ENCODE results near the gene PRKRA.
"Not testable (repeated sequence)": the region's sequence is repeated elsewhere in the genome, so short reads cannot be mapped to it uniquely, and the experiment has no call there.

Gene PRKRA

DNA sequence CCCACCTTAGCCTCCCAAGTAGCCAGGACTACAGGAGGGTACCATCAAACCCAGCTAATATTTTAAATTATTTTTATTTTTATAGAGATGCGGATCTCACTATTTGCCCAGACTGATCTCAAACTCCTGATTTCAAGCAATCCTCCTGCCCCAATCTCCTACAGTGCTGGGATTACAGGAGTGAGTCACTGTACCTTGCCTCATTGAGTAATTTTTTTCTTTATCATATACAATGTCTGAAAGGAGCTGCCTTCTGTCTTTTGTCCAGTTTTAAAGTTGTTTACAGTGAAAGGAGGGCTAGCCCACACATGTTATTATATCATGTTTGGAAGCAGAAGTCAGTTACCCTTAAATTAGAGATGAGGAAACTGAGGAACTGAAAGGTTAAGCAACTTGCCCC is 32.5 kb downstream of the PRKRA start:
- TF ChIP-seq, protein P1, sequence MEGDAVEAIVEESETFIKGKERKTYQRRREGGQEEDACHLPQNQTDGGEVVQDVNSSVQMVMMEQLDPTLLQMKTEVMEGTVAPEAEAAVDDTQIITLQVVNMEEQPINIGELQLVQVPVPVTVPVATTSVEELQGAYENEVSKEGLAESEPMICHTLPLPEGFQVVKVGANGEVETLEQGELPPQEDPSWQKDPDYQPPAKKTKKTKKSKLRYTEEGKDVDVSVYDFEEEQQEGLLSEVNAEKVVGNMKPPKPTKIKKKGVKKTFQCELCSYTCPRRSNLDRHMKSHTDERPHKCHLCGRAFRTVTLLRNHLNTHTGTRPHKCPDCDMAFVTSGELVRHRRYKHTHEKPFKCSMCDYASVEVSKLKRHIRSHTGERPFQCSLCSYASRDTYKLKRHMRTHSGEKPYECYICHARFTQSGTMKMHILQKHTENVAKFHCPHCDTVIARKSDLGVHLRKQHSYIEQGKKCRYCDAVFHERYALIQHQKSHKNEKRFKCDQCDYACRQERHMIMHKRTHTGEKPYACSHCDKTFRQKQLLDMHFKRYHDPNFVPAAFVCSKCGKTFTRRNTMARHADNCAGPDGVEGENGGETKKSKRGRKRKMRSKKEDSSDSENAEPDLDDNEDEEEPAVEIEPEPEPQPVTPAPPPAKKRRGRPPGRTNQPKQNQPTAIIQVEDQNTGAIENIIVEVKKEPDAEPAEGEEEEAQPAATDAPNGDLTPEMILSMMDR (IDR thresholded peaks at IDR 0.05; ENCODE audit: low read depth, low read length) = no peak
- H3K4me3 ChIP-seq (replicated peaks in 1 of 2; ENCODE audit: low read depth in 2 of 2, low read length in 2 of 2) = no peak overlapping the region
- peak; percentile 21 to 46 for DNase-seq (ENCODE audit: low read depth in 2 of 2)

DNA sequence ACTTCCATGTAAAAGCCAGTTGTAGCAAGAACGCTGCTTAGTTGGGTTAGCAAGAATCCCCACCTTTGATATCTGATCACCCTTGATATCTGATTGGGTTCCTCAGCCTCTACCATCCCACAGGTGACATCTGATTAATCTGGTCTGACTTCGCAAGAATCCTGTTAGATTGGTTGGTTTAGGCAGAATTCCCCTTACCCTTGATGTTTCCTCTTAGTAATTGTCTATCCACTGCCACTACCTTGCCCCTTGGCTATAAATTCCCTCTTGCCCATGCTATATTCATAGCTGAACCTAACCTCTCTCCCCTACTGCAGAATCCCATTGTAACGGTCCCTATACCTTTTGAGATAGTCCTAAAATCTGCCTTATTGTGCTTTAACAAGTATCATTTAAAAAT is 33.1 kb downstream of the PRKRA start:
- TF ChIP-seq, protein P1 (IDR thresholded peaks at IDR 0.05; ENCODE audit: low read depth, low read length) = no peak
- H3K4me3 ChIP-seq (replicated peaks in 1 of 2; ENCODE audit: low read depth in 2 of 2, low read length in 2 of 2) = no peak overlapping the region
- no peak for DNase-seq (ENCODE audit: low read depth in 2 of 2)

DNA sequence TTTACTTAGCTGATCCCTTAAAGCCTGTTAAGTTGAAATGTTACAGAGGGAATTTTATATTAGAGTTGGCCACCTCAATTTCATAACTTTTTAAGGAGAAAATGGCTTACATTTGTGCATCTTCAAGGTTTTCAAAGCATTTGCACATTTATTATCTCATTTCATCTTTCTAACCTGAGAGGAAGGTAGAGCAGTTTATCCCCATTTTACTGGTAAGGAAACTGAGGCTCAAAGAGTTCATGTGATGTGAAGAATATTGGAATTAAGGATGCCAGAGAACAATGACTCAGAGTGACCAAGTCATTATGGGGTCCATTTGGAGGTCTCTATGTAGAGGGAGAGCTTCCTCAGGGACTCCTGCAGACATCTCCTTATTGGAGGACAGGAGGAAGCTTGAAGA is 35.0 kb downstream of the PRKRA start:
- TF ChIP-seq, protein P1 (IDR thresholded peaks at IDR 0.05; ENCODE audit: low read depth, low read length) = no peak
- no peak overlapping the region for H3K4me3 ChIP-seq (replicated peaks in 1 of 2; ENCODE audit: low read depth in 2 of 2, low read length in 2 of 2)
- DNase-seq (ENCODE audit: low read depth in 2 of 2) = no peak

DNA sequence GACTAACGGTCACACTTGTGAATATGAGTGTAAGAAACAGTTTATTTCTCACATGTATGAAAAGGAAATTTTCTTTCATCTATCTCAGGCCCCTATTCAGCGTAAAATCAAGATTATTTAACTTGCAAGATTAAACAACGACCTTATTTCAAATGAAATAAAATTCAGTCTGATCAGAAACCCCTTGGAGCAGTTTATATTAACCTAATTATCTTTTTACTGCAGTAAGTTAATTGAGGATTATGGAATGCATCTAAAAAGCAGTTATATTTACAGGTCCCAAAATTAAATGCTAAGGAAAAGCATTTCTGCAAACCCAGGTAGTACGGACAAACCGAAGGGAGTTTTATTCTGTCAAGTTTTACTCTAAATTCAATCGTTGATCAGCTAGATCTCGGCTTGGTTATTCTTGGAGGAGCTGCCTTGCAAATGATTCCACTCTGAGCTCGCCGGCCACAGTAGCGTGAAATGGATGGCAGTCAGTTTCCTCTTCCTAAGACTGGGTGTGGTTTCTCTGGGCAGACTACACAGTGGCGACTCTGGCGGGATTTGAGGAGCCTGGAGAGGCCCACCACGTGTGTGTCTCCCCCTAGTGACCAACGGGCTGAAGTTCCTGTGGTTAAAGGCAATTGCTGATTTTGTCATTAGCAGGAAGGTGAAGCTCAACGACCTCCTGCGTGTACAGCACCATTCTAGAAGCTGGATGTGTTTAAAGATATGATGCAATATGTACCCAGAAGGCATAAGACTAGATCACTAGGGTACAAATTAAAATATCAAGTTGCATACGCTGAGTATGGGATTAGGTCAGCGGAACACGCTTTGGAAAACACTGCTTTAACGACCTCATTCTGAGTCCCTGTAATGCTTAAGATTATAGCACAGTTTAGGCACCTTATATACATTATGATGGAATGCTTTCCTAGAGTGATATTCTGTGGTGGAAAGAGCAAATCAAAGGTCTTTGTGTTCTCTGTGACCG is 36.4 kb downstream of the PRKRA start:
- DNase-seq (ENCODE audit: low read depth in 2 of 2) = peak; percentile 96 to 98
- peak overlapping the region; percentile 63 to 64 for H3K4me3 ChIP-seq (replicated peaks in 1 of 2; ENCODE audit: low read depth in 2 of 2, low read length in 2 of 2)
- TF ChIP-seq, protein P1 (IDR thresholded peaks at IDR 0.05; ENCODE audit: low read depth, low read length) = peak; percentile 97

DNA sequence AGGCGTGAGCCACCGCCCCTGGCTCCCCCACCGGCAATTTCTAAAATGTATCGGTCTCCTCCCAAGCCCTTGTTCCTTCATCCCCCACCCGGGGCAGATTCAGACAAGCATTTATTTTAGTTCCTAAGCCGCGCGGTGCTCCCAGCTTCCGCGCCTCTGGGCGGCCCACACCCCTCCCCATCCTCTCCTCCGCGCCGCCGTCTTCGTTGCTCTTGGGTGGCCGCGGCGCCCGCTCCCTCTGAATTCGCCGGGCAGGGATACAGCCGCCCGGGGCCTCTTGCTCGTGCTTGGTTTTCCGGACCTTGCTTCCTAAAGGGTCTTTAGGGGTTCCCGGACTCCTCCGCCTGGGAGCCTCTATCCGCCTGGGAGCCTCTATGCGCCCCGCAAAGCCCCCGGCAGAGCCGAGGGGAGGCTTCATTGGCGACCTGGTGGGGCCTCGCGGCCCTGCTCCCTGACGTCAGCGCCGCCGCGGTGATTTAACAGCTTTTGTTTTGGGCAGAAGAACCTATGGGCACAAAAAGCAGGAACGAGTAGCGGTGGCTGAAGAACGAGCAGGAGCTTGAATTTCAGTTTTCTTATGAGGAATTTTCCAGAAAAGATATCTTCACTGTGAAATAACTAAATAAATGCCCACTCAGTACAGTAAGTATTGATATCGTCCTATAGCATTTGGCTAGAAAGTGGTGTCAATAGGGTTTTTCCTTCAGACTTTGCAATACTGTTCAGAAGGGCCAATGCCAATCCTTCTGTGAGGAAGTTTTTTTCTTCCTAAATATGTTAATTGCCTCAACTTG is 37.3 kb downstream of the PRKRA start:
- peak; percentile 82 to 86 for DNase-seq (ENCODE audit: low read depth in 2 of 2)
- H3K4me3 ChIP-seq (replicated peaks in 1 of 2; ENCODE audit: low read depth in 2 of 2, low read length in 2 of 2) = peak overlapping the region; percentile 63 to 64
- TF ChIP-seq, protein P1 (IDR thresholded peaks at IDR 0.05; ENCODE audit: low read depth, low read length) = no peak

DNA sequence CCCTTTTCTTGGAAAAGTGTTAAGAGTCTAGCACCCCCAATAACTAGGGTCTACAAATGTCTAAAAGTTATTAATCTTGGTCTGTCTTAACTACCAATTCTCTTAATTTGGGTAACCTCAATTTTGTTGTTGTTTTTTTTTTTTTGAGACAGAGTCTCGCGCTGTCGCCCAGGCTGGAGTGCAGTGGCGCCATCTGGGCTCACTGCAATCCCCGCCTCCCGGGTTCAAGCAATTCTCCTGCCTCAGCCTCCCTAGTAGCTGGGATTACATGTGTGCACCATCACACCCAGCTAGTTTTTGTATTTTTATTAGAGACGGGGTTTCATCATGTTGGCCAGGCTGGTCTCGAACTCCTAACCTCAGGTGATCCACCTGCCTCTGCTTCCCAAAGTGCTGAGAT is 38.5 kb downstream of the PRKRA start:
- not testable (repeated sequence) for DNase-seq (ENCODE audit: low read depth in 2 of 2); H3K4me3 ChIP-seq (replicated peaks in 1 of 2; ENCODE audit: low read depth in 2 of 2, low read length in 2 of 2)

DNA sequence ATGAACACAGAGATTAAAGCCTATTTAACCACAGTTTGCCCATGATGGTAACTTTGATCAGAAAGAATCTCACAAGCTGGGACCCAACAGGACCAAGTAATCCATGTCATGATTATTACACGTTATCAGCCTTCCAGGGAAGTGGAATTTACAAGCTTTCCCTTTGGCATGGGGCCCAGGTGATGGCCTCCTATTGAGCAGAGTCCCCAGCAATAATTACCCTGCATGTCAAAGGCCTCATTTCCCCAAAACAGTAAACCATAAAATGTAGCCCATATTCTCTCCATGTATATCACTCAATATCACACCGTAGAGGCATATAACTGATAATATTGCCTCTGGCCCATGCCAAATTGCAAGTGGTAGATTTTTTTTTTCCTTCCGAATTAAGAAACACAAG is 38.9 kb downstream of the PRKRA start:
- H3K4me3 ChIP-seq (replicated peaks in 1 of 2; ENCODE audit: low read depth in 2 of 2, low read length in 2 of 2) = no peak overlapping the region
- TF ChIP-seq, protein P1 (IDR thresholded peaks at IDR 0.05; ENCODE audit: low read depth, low read length) = no peak
- DNase-seq (ENCODE audit: low read depth in 2 of 2) = no peak

All from cardiac fibroblast (primary cell).